Measurements from ENCODE around the gene NHSL1. TPM values are rescaled to one million over a fixed set of nuclear protein-coding genes. Genes with fewer than 3 reads are reported as not detected.

NHSL1 gene
- total RNA-seq, 2 experiments from 2014 or later = 0.14 to 0.44 TPM

GRCh38 chr6:138498629-138499302 is 528 bp downstream of the NHSL1 start:
- POLR2A ChIA-PET = no interaction called here
- H3K27me3 Mint-ChIP-seq = peaks cover 28% of the 10 kb centered on the region
- ATAC-seq (ENCODE audit: low read depth) (no peak), DNase-seq (no peak)
- H3K27ac Mint-ChIP-seq = no peak overlapping the region
- no peaks in the 10 kb centered on the region for H3K9me3 Mint-ChIP-seq
- H3K36me3 Mint-ChIP-seq = no peaks in the 10 kb centered on the region
- no peak overlapping the region for H3K4me3 Mint-ChIP-seq
- H3K4me1 Mint-ChIP-seq = peaks cover 3% of the 10 kb centered on the region

DNA sequence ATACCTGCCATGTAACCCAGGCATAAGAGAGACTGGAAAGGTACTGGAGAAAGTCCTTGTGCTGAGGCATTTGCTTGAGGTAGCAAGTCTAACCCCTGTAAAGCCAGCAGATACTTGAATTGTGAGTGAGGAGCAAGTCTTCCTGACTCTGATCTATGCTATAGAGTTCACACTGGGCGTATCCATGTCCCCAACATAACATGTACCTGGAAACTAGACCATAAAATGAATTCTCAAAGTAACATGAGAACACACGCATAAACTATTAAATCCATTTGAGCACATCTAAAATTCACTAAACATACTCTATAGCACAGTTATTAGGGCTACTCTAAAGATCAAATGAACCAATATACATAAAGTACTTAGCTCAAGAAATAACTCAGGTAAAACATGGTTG is 2.0 kb downstream of the NHSL1 start:
- Mint-ChIP-seq H3K27me3 (peaks cover 37% of the 10 kb centered on the region), H3K36me3 (no peaks in the 10 kb centered on the region)

GRCh38 chr6:138494312-138494711 is 5.0 kb downstream of the NHSL1 start:
- H3K9me3 Mint-ChIP-seq = no peaks in the 10 kb centered on the region
- no peak for ATAC-seq (ENCODE audit: low read depth)
- no peak overlapping the region for H3K27ac Mint-ChIP-seq
- POLR2A ChIA-PET = no interaction called here
- no peaks in the 10 kb centered on the region for H3K36me3 Mint-ChIP-seq
- no peak for DNase-seq
- no peak overlapping the region for H3K4me3 Mint-ChIP-seq
- peaks cover 3% of the 10 kb centered on the region for H3K4me1 Mint-ChIP-seq
- peaks cover 36% of the 10 kb centered on the region for H3K27me3 Mint-ChIP-seq

More for the DNA sequence above, 2.0 kb downstream of the NHSL1 start:
- no peak overlapping the region for H3K4me3 Mint-ChIP-seq
- H3K27ac Mint-ChIP-seq = no peak overlapping the region
- ATAC-seq (ENCODE audit: low read depth) = no peak
- H3K9me3 Mint-ChIP-seq = no peaks in the 10 kb centered on the region
- POLR2A ChIA-PET = no interaction called here
- peaks cover 3% of the 10 kb centered on the region for H3K4me1 Mint-ChIP-seq
- no peak for DNase-seq

- Mint-ChIP-seq H3K9me3 (no peaks in the 10 kb centered on the region), H3K27me3 (peaks cover 33% of the 10 kb centered on the region), H3K4me3 (no peak overlapping the region), H3K36me3 (no peaks in the 10 kb centered on the region), H3K27ac (no peak overlapping the region), H3K4me1 (no peaks in the 10 kb centered on the region)
- no peak for ATAC-seq (ENCODE audit: low read depth)
- no peak for DNase-seq
- POLR2A ChIA-PET = interaction anchor here (0.6 kb wide), 1 partner anchor 211 kb away, joined by 3 read pairs; no protein-coding TSS in a partner anchor
Measured at GRCh38 chr6:138493413-138493812, 5.9 kb downstream of the NHSL1 start.

DNA sequence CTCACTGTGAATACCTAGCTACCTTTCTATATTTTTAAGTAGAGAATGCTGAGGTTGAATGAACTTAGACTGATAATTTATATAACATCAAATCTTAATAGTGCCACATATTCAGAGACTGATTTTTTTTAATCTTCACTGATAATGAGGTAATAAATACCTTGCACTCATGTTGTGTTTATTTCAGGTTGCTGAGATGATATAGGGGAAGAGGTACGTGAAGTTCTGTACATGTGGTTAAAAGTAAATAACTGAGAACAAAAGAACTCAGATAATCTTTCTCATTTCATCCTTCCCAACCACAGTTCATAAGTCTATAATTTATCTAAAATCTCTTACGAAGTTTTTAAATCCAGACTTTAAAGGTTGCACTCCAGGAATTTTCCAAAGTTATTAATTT is 6.4 kb downstream of the NHSL1 start:
- Mint-ChIP-seq H3K4me3 (no peak overlapping the region), H3K27me3 (peaks cover 27% of the 10 kb centered on the region), H3K9me3 (no peaks in the 10 kb centered on the region), H3K27ac (no peak overlapping the region), H3K4me1 (no peaks in the 10 kb centered on the region), H3K36me3 (no peaks in the 10 kb centered on the region)
- ATAC-seq (ENCODE audit: low read depth) (no peak), DNase-seq (no peak)
- POLR2A ChIA-PET = interaction anchor here (0.6 kb wide), 1 partner anchor 210 kb away, joined by 3 read pairs; no protein-coding TSS in a partner anchor

DNA sequence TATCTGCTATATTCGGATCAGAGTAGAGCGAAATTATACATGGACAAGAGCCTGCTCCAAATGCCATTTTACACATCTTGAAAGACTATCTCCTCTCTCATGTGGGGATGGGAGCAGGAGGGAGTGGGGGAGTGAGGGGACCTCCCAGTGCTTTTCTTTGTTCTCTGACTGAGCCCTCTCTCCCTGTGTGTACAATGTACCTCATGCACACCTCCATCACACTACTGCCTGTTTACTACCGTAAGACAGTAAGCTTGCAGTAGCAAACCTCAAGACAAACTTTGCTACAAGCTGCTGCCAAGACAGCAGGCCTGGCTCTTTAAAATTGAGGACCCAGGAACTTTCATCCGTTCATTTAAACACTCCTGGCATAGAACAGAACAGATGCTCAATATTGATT is 7.2 kb downstream of the NHSL1 start:
- Mint-ChIP-seq H3K27ac (no peak overlapping the region), H3K4me3 (no peak overlapping the region), H3K9me3 (no peaks in the 10 kb centered on the region), H3K27me3 (peaks cover 25% of the 10 kb centered on the region), H3K4me1 (no peaks in the 10 kb centered on the region), H3K36me3 (no peaks in the 10 kb centered on the region)
- DNase-seq (no peak), ATAC-seq (ENCODE audit: low read depth) (no peak)
- POLR2A ChIA-PET = no interaction called here

DNA sequence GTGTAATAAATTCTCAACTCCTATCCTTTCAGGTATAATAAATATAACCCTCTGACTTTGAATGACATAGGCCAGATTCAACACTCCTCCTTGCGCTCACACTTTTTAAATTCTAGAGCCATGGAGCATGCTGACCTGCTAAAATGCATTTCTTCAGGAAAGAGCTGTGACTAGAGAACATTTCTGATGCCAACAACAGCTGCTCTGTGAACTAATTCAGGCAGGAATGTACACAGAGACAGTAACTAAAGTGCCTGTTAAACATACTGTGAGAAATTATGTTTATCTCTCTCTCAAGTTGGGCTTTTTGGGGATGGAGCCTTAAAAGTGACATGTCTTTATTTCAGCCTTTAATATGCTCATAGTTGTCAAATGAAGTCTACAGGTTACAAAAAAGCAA is 8.3 kb downstream of the NHSL1 start:
- POLR2A ChIA-PET = no interaction called here
- Mint-ChIP-seq H3K27ac (no peak overlapping the region), H3K36me3 (no peaks in the 10 kb centered on the region), H3K9me3 (no peaks in the 10 kb centered on the region), H3K4me3 (no peak overlapping the region), H3K27me3 (peaks cover 21% of the 10 kb centered on the region), H3K4me1 (peaks cover 7% of the 10 kb centered on the region)
- no peak for ATAC-seq (ENCODE audit: low read depth)
- no peak for DNase-seq

DNA sequence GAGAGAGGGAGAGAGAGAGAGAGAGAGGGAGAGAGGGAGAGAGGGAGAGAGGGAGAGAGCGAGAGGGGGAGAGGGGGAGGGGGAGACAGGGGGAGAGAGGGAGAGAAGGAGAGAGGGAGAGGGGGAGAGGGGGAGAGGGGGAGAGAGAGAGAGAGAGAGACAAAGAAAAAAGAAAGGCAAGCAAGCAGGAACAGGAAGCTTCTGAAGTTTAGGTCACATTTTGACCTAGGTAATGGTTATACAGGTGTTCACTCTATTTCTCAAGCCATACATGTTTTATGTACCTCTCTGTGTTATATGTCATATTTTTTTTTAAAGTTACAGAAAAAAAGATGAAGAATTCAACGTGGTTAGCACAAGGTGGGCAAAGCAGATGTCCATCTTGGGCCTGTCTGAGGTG is 9.4 kb downstream of the NHSL1 start:
- Mint-ChIP-seq H3K9me3 (no peaks in the 10 kb centered on the region), H3K4me3 (no peak overlapping the region), H3K36me3 (no peaks in the 10 kb centered on the region), H3K4me1 (peaks cover 7% of the 10 kb centered on the region), H3K27ac (no peak overlapping the region), H3K27me3 (peaks cover 21% of the 10 kb centered on the region)
- POLR2A ChIA-PET = no interaction called here
- no peak for DNase-seq
- no peak for ATAC-seq (ENCODE audit: low read depth)

- H3K4me3 Mint-ChIP-seq = no peak overlapping the region
- no peak for DNase-seq
- POLR2A ChIA-PET = no interaction called here
- H3K36me3 Mint-ChIP-seq = no peaks in the 10 kb centered on the region
- H3K9me3 Mint-ChIP-seq = no peaks in the 10 kb centered on the region
- no peak overlapping the region for H3K27ac Mint-ChIP-seq
- H3K27me3 Mint-ChIP-seq = peaks cover 5% of the 10 kb centered on the region
- H3K4me1 Mint-ChIP-seq = peaks cover 7% of the 10 kb centered on the region
- ATAC-seq (ENCODE audit: low read depth) = no peak
Measured at GRCh38 chr6:138487102-138487604, 12.1 kb downstream of the NHSL1 start.

DNA sequence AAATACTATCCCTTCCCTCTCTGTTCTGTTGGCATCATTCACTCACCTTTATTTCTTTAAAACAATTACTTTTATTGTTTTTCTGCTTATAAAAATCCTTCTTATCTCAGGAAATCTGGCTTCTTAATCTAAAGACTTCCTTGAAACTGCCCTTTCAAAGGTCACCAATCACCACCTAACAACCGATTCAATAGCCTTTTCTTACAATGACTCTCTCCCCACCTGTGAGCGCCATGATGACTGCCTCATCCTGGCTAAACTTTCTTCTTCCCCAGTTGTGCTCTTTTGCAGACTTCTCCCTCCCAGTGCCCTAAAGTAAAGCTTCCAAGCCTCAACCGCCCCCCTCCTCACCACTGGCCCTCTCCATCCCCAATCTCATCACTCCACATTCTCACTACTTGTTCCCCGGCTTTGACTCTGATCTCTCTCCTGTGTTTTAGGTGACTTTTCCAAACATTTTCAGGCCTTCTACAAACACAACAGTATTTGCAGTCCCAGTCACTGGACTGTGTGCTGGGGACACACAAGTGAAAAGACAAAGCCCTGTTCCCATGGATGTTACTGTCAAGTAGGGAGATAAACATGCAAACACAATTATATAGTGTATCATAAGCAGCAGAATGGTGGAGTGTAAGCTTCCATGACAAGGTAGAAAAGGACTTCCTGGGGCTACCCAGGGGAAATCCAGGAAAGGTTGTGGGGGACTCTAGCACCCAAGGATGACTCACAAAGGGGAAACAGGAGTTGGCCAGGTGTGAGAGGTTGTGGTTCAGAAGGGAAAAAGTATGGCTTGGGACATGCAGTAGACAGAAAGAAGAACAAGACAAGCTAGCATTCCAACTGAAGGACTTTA is 12.8 kb downstream of the NHSL1 start:
- Mint-ChIP-seq H3K27me3 (peaks cover 6% of the 10 kb centered on the region), H3K9me3 (no peaks in the 10 kb centered on the region), H3K36me3 (no peaks in the 10 kb centered on the region), H3K4me1 (peaks cover 7% of the 10 kb centered on the region), H3K4me3 (no peak overlapping the region), H3K27ac (no peak overlapping the region)
- POLR2A ChIA-PET = no interaction called here
- DNase-seq (no peak), ATAC-seq (ENCODE audit: low read depth) (no peak)

DNA sequence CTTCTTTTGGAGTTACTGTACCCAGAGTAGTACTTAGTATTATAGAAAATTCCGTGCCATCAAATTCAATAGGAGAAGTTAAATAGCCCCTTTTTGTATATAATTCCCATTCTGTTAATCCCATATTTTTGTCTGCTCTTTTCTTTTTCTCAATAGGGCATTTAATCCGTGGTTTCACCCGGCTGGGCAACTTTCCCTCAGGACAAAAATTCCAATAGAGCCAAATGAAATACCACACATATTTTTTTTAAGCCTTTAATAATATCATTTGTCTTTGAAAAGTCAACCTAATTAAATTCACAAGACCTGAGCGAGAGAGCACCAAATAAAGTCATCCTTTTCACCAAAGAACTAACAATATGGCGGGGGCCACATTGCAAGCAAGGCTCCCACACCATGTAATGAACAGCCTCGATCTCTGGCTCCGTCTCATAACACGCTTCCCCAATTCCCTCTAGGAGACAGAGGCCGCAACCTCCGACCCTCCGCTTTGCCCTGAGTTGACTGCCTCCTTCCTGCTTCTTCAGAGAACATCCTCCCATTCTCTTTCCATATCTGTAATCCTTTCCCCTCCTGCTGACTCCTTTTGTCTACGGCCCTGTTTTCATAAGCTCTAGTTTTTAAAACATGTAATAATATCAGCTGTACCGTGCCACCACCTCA is 13.6 kb downstream of the NHSL1 start:
- DNase-seq (no peak), ATAC-seq (ENCODE audit: low read depth) (no peak)
- peaks cover 6% of the 10 kb centered on the region for H3K27me3 Mint-ChIP-seq
- H3K4me3 Mint-ChIP-seq = no peak overlapping the region
- peaks cover 7% of the 10 kb centered on the region for H3K4me1 Mint-ChIP-seq
- H3K27ac Mint-ChIP-seq = no peak overlapping the region
- POLR2A ChIA-PET = no interaction called here
- no peaks in the 10 kb centered on the region for H3K9me3 Mint-ChIP-seq
- H3K36me3 Mint-ChIP-seq = no peaks in the 10 kb centered on the region

DNA sequence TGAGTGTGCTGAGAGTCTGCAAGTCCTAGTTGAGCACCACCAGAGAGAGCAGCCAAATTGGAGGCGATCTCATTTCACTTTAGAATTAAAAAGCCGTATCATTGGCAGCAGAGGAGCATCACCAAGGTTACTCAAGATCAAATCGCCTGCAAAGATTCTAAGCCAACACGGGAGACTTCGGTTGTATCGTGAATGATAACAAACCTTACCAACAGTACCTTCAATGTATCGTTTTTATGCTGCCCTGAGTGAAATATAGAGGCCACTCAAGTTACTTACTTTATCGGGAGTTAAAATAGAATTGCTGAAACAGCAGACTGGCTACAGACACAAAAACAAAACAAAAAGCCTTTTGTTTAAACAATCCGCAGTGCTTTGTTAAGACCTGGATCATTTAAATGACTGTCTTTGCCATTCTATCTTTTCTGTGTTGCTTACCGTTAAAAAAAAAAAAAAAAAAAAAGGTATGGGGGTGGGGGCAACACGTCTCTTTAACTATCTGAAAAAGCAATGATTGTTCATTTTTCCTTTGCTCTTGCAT is 14.2 kb downstream of the NHSL1 start:
- peaks cover 7% of the 10 kb centered on the region for H3K4me1 Mint-ChIP-seq
- H3K27me3 Mint-ChIP-seq = peaks cover 9% of the 10 kb centered on the region
- no peak overlapping the region for H3K27ac Mint-ChIP-seq
- H3K9me3 Mint-ChIP-seq = no peaks in the 10 kb centered on the region
- no peaks in the 10 kb centered on the region for H3K36me3 Mint-ChIP-seq
- ATAC-seq (ENCODE audit: low read depth) = no peak
- DNase-seq = no peak
- POLR2A ChIA-PET = no interaction called here
- H3K4me3 Mint-ChIP-seq = no peak overlapping the region

DNA sequence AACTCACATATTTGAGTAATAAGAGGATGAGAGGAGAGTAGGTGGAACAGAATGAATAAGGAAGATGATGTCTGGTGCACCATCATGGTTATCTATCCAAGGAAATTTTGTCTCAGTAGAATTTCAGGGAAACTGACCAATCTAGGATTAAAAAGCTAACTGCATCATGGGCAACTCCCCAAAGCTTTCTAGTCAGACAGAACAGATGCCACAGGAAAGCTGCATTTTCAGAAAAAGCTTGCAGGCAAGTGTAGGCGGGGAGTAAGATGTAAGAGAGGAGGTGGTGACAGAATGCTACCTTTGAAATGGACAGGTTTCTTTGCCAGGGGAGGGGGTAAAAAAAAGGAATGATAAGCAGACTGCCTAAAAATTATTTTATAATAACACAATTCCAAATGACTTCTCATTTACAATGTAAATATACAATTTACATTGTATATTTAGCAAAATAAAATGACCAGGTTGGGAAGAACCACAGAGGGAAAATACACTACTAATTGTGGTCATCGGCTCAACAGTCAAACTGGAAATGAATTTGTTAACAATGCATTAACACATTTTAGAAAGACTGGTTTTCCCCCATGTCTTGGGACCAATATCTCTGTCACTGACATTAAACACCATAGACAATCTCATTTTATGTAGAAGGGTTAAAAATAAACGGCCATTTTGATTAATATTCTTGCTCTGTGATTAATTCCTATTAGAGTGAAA is 15.1 kb downstream of the NHSL1 start:
- no peak overlapping the region for H3K4me3 Mint-ChIP-seq
- POLR2A ChIA-PET = no interaction called here
- no peaks in the 10 kb centered on the region for H3K9me3 Mint-ChIP-seq
- H3K27me3 Mint-ChIP-seq = peaks cover 9% of the 10 kb centered on the region
- no peak for ATAC-seq (ENCODE audit: low read depth)
- no peak for DNase-seq
- peaks cover 7% of the 10 kb centered on the region for H3K4me1 Mint-ChIP-seq
- no peaks in the 10 kb centered on the region for H3K36me3 Mint-ChIP-seq
- H3K27ac Mint-ChIP-seq = no peak overlapping the region
